KMS-11 (cell line): ENCODE measurements around the gene SLC16A6.

ENCODE experiments used
- H2AFZ ChIP-seq: fragments of 200-600 bp; sonication (generic); 2 replicates; pipeline ENCODE4 v1.6.1; 2016; ENCODE audit warnings: antibody characterized with exemption, mixed run types, low read depth
- H3K27ac ChIP-seq: fragments of 200-600 bp; sonication (generic); 2 replicates; pipeline ENCODE4 v1.6.1; 2016; ENCODE audit warnings: mild to moderate bottlenecking, mixed run types
- H3K27me3 ChIP-seq: fragments of 200-600 bp; sonication (generic); 2 replicates; pipeline ENCODE4 v1.6.1; 2017; ENCODE audit warnings: mild to moderate bottlenecking, low read depth, mixed run types, moderate library complexity; ENCODE audit not compliant: insufficient read depth
- H3K36me3 ChIP-seq: fragments of 200-600 bp; sonication (generic); 2 replicates; pipeline ENCODE4 v1.6.1; 2017; ENCODE audit warnings: mild to moderate bottlenecking, mixed run types; ENCODE audit not compliant: insufficient read depth
- H3K4me1 ChIP-seq: fragments of 200-600 bp; sonication (generic); 2 replicates; pipeline ENCODE4 v1.6.1; 2016; ENCODE audit warnings: mild to moderate bottlenecking, low read depth, mixed run types; ENCODE audit not compliant: poor library complexity, severe bottlenecking
- H3K4me2 ChIP-seq: fragments of 200-600 bp; sonication (generic); 2 replicates; pipeline ENCODE4 v1.7.0; 2016; ENCODE audit warnings: mild to moderate bottlenecking, mixed run types
- H3K4me3 ChIP-seq: fragments of 200-600 bp; sonication (generic); IDR thresholded peaks from 2 replicates; pipeline ENCODE4 v1.6.1; 2017; ENCODE audit warnings: low read depth, low read length, mixed read lengths; ENCODE audit not compliant: insufficient read depth
- H3K79me2 ChIP-seq: fragments of 200-600 bp; sonication (generic); 2 replicates; pipeline ENCODE4 v1.6.1; 2016; ENCODE audit warnings: low read depth, mixed run types; ENCODE audit not compliant: insufficient read depth
- H3K9ac ChIP-seq: fragments of 200-600 bp; sonication (generic); 2 replicates; pipeline ENCODE4 v1.6.1; 2016; ENCODE audit warnings: mild to moderate bottlenecking, mixed run types
- H4K20me1 ChIP-seq: fragments of 200-600 bp; sonication (generic); 2 replicates; pipeline ENCODE4 v1.6.1; 2016; ENCODE audit warnings: mild to moderate bottlenecking, mixed run types; ENCODE audit not compliant: insufficient read depth
- TF ChIP-seq, protein P1 (sequence below): fragments of 200-600 bp; sonication (generic); conservative IDR thresholded peaks from 2 replicates; pipeline ENCODE4 v1.6.1; 2017; ENCODE audit warnings: low read depth, mild to moderate bottlenecking, antibody characterized with exemption, low read length, moderate library complexity, mixed read lengths

The SLC16A6 gene

DNA sequence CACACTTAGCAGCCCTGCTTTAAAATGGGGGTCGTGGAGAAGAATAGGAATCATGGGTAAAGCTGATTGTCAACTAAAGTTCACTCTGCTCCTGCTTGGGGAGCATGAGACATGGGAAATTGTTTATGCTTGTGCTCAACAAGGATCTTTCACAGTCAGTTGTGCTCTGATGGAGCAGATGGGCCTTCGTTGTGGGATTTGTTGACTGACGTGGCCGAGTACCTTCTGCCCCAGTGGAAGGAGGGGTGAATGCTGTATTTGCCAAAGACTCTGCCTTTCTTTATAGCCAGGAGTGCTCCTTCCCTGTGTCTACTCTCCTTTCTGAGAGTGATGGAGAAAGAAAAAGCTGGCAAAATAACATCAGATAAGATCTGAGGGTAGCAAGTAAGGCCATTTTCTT is 11.7 kb upstream of the SLC16A6 start:
- no peaks in the 10 kb centered on the region for H3K27me3 ChIP-seq
- H3K36me3 ChIP-seq = no peaks in the 10 kb centered on the region
- H2AFZ ChIP-seq = no peak overlapping the region
- H3K27ac ChIP-seq = no peak overlapping the region
- no peak overlapping the region for H3K4me3 ChIP-seq
- no peak overlapping the region for H3K9ac ChIP-seq
- no peaks in the 10 kb centered on the region for H3K4me1 ChIP-seq
- no peak overlapping the region for H3K4me2 ChIP-seq
- no peaks in the 10 kb centered on the region for H3K79me2 ChIP-seq
- no peaks in the 10 kb centered on the region for H4K20me1 ChIP-seq
- TF ChIP-seq, protein P1, sequence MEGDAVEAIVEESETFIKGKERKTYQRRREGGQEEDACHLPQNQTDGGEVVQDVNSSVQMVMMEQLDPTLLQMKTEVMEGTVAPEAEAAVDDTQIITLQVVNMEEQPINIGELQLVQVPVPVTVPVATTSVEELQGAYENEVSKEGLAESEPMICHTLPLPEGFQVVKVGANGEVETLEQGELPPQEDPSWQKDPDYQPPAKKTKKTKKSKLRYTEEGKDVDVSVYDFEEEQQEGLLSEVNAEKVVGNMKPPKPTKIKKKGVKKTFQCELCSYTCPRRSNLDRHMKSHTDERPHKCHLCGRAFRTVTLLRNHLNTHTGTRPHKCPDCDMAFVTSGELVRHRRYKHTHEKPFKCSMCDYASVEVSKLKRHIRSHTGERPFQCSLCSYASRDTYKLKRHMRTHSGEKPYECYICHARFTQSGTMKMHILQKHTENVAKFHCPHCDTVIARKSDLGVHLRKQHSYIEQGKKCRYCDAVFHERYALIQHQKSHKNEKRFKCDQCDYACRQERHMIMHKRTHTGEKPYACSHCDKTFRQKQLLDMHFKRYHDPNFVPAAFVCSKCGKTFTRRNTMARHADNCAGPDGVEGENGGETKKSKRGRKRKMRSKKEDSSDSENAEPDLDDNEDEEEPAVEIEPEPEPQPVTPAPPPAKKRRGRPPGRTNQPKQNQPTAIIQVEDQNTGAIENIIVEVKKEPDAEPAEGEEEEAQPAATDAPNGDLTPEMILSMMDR = no peak

- TF ChIP-seq, protein P1 = no peak
- Histone ChIP-seq H3K79me2 (no peaks in the 10 kb centered on the region), H3K27me3 (no peaks in the 10 kb centered on the region), H4K20me1 (no peaks in the 10 kb centered on the region), H2AFZ (no peak overlapping the region), H3K4me2 (no peak overlapping the region), H3K9ac (no peak overlapping the region), H3K36me3 (no peaks in the 10 kb centered on the region), H3K4me3 (no peak overlapping the region), H3K27ac (no peak overlapping the region), H3K4me1 (no peaks in the 10 kb centered on the region)
Observed at GRCh38 chr17:68302066-68302564, 11.2 kb upstream of the SLC16A6 start.

DNA sequence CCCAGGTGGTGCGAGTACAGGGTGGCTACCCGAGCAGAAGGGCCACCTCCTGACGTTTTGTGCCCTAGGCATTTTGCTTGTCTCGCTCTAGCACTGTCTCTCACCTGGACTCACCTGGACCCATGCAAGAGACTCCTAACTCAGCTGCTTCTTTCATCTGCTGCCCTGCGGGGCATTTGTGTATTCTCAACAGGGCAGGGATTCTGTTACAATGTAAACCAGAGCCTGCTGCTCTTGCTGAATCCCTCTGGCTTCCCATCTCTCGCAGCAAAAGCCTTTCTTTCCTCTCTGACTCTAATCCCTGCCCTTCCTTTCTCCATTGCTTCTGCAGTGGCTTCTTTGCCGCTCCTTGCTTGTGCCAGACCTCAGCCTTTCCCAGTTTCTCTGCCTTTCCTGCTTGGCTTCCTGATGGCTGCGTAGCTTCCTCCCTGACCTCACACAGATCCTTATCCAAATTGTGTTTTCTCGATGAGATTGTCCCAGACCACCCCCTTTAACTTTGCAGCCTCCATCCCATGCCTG is 10.6 kb upstream of the SLC16A6 start:
- TF ChIP-seq, protein P1 = no peak
- no peak overlapping the region for H2AFZ ChIP-seq

GRCh38 chr17:68299817-68300216 is 8.9 kb upstream of the SLC16A6 start:
- H3K36me3 ChIP-seq = no peaks in the 10 kb centered on the region
- no peaks in the 10 kb centered on the region for H4K20me1 ChIP-seq
- no peaks in the 10 kb centered on the region for H3K27me3 ChIP-seq
- H3K27ac ChIP-seq = no peak overlapping the region
- H3K4me3 ChIP-seq = no peak overlapping the region
- no peak overlapping the region for H3K4me2 ChIP-seq
- no peak overlapping the region for H3K9ac ChIP-seq
- TF ChIP-seq, protein P1 = no peak
- H3K4me1 ChIP-seq = no peaks in the 10 kb centered on the region
- no peak overlapping the region for H2AFZ ChIP-seq
- no peaks in the 10 kb centered on the region for H3K79me2 ChIP-seq

More for the DNA sequence above, 10.6 kb upstream of the SLC16A6 start:
- H3K36me3 ChIP-seq = no peaks in the 10 kb centered on the region
- no peak overlapping the region for H3K4me2 ChIP-seq
- no peaks in the 10 kb centered on the region for H4K20me1 ChIP-seq
- H3K27me3 ChIP-seq = no peaks in the 10 kb centered on the region
- no peak overlapping the region for H3K4me3 ChIP-seq
- no peaks in the 10 kb centered on the region for H3K4me1 ChIP-seq
- no peaks in the 10 kb centered on the region for H3K79me2 ChIP-seq
- H3K27ac ChIP-seq = no peak overlapping the region
- H3K9ac ChIP-seq = no peak overlapping the region
